Nephron progenitor cell (in vitro differentiated cells): ENCODE results near the gene SELENOM.

Source experiments
- DNase-seq: peaks from one replicate; pipeline ENCODE4 v3.0.0; 2021
- H3K27ac Mint-ChIP-seq: 2 replicates; pipeline ENCODE4 v1.8.0; 2021; ENCODE audit warnings: mild to moderate bottlenecking, moderate library complexity, mixed read lengths
- H3K27me3 Mint-ChIP-seq: 2 replicates; pipeline ENCODE4 v1.8.0; 2021; ENCODE audit warnings: mild to moderate bottlenecking, low read depth, mixed read lengths; ENCODE audit not compliant: poor library complexity
- H3K36me3 Mint-ChIP-seq: 2 replicates; pipeline ENCODE4 v1.8.0; 2021; ENCODE audit warnings: low read depth, mixed read lengths
- H3K4me1 Mint-ChIP-seq: 2 replicates; pipeline ENCODE4 v1.8.0; 2021; ENCODE audit warnings: mixed read lengths
- H3K4me3 Mint-ChIP-seq: 2 replicates; pipeline ENCODE4 v1.8.0; 2021; ENCODE audit warnings: mild to moderate bottlenecking, moderate library complexity, mixed read lengths
- H3K9me3 Mint-ChIP-seq: 2 replicates; pipeline ENCODE4 v1.8.0; 2021; ENCODE audit warnings: mild to moderate bottlenecking, moderate library complexity, mixed read lengths
- CTCF ChIP-seq: fragments of 200-600 bp; sonication (generic); IDR thresholded peaks from 2 replicates; pipeline ENCODE4 v1.5.0; 2021; ENCODE audit warnings: antibody characterized with exemption

Gene SELENOM

DNA sequence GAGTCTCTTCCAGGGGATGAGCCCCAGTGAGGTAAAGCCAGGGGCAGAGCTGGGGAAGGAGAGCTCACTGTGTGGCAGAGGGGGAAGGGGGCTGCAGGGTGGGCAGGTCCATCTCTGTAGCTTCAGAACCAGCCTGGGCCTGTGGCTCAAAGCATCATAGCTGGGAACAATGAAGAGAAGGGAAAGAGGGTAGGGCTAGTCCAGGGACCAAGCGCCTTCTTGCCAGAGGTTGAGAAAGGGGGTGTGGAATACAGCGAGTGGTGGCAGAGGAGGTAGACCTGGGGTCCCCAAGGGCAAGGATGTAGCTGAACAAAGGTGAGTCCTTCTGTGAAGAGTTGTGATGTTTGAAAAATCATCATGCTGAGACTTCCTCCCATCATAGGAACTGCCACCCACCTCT lies 34.2 kb upstream of the SELENOM start:
- DNase-seq: no peak
- Mint-ChIP-seq H3K9me3 (peaks cover 23% of the 10 kb centered on the region), H3K4me3 (no peak overlapping the region), H3K4me1 (peaks cover 22% of the 10 kb centered on the region), H3K27me3 (peaks cover 20% of the 10 kb centered on the region), H3K36me3 (peaks cover 4% of the 10 kb centered on the region), H3K27ac (no peak overlapping the region)
- no peak for TF ChIP-seq CTCF

GRCh38 chr22:31140746-31141145 lies 33.4 kb upstream of the SELENOM start:
- peaks cover 22% of the 10 kb centered on the region for H3K4me1 Mint-ChIP-seq
- H3K27me3 Mint-ChIP-seq: peaks cover 19% of the 10 kb centered on the region
- no peak for DNase-seq
- H3K4me3 Mint-ChIP-seq: no peak overlapping the region
- TF ChIP-seq CTCF: no peak
- peaks cover 18% of the 10 kb centered on the region for H3K9me3 Mint-ChIP-seq
- H3K36me3 Mint-ChIP-seq: peaks cover 4% of the 10 kb centered on the region
- no peak overlapping the region for H3K27ac Mint-ChIP-seq

GRCh38 chr22:31139866-31140716 lies 32.7 kb upstream of the SELENOM start, which contains the start of gene PLA2G3:
Gene PLA2G3, minus strand, starts transcription at chr22:31140508. Its CDS starts 154 bp downstream, at chr22:31140354.
- peaks cover 4% of the 10 kb centered on the region for H3K36me3 Mint-ChIP-seq
- peak; percentile 42 for TF ChIP-seq CTCF
- H3K9me3 Mint-ChIP-seq: peaks cover 12% of the 10 kb centered on the region
- H3K4me1 Mint-ChIP-seq: peaks cover 22% of the 10 kb centered on the region
- no peak within 1 kb of the TSS for H3K27ac Mint-ChIP-seq
- H3K27me3 Mint-ChIP-seq: peaks cover 19% of the 10 kb centered on the region
- H3K4me3 Mint-ChIP-seq: peak within 1 kb of the TSS; percentile 88
- peak; percentile 86 for DNase-seq

DNA sequence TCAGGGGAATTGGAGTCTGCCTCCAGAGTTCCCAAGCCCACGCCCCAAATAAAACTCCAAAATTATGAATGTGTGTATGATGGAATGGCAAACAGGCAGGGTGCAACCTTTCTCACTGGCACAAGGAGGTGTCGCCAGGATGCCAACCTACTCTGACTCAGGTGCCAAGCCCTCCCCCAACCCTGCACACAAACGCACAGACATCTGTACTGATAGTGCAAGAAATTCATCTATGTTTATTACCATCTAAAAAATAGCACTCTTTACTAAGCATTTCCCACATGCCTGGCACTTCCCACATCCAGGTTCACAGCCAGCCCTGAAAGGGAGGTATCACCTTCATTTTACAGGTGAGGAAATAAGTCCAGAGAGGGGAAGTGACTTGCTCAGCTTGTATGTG lies 31.7 kb upstream of the SELENOM start:
- peaks cover 19% of the 10 kb centered on the region for H3K27me3 Mint-ChIP-seq
- peak overlapping the region; percentile 88 for H3K4me3 Mint-ChIP-seq
- TF ChIP-seq CTCF: no peak
- H3K36me3 Mint-ChIP-seq: peaks cover 4% of the 10 kb centered on the region
- peaks cover 3% of the 10 kb centered on the region for H3K9me3 Mint-ChIP-seq
- no peak for DNase-seq
- H3K4me1 Mint-ChIP-seq: peaks cover 22% of the 10 kb centered on the region
- H3K27ac Mint-ChIP-seq: no peak overlapping the region

DNA sequence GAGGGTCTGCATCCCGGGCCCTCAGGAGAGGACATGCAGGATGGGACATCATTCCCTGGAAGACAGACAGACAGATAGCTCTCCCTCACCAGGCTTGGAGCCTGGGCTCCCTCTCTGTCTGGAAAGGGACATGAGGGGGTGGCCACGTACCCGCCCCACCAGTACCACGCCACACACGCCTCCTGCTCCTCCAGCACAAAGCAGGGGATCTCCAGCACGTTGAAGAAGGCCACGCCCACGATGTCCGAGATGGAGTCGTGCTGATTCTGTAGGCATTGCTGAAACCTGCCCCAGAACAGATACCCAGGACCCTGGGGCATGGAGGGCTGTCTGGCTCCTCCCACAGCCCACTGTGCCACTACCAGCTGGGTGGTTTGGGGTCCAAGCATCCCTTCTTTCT lies 30.8 kb upstream of the SELENOM start:
- Mint-ChIP-seq H3K27ac (no peak overlapping the region), H3K27me3 (peaks cover 12% of the 10 kb centered on the region), H3K4me3 (no peak overlapping the region), H3K36me3 (peaks cover 4% of the 10 kb centered on the region), H3K4me1 (peaks cover 22% of the 10 kb centered on the region), H3K9me3 (no peaks in the 10 kb centered on the region)
- TF ChIP-seq CTCF: no peak
- no peak for DNase-seq

DNA sequence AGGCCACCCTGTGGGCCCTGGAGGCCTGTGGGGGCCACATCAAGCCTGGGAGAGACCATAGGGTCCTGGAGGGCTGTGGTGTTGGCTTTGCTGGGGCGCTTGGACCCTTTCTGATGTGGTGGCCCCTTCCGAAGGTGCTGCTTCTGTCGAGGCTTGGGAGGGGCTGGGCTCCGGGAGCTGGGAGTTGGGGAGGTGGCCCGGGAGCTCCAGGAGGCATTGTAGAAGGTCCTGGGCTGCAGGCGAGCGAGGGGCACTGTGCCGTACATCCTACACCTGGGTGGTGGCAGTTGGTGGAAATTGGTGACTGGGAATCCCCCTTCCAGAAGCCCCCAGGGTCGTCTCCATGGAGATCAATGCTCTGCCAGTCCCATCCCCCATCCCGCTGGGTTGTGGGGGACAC lies 30.4 kb upstream of the SELENOM start:
- Mint-ChIP-seq H3K4me1 (peaks cover 22% of the 10 kb centered on the region), H3K27ac (no peak overlapping the region), H3K27me3 (peaks cover 8% of the 10 kb centered on the region), H3K4me3 (no peak overlapping the region), H3K36me3 (peaks cover 4% of the 10 kb centered on the region), H3K9me3 (no peaks in the 10 kb centered on the region)
- no peak for DNase-seq
- TF ChIP-seq CTCF: no peak
